Ishikawa (cell line): Measurements from ENCODE around the gene ARHGAP26.

Experiments
- CEBPB ChIP-seq: IDR thresholded peaks from 2 replicates; pipeline ENCODE4 v1.6.1; 2012
- CREB1 ChIP-seq: IDR thresholded peaks from 2 replicates; pipeline ENCODE4 v1.6.1; 2012; ENCODE audit warnings: low read depth
- EGR1 ChIP-seq: IDR thresholded peaks from 2 replicates; pipeline ENCODE4 v1.6.1; 2012
- EP300 ChIP-seq: IDR thresholded peaks from 2 replicates; pipeline ENCODE4 v1.6.1; 2012; ENCODE audit warnings: borderline replicate concordance
- FOXM1 ChIP-seq: IDR thresholded peaks from 2 replicates; pipeline ENCODE4 v1.6.1; 2012; ENCODE audit warnings: low read depth, borderline replicate concordance
- NFIC ChIP-seq: IDR thresholded peaks from 2 replicates; pipeline ENCODE4 v1.6.1; 2012
- RAD21 ChIP-seq: IDR thresholded peaks from 2 replicates; pipeline ENCODE4 v1.6.1; 2012; ENCODE audit warnings: low read depth
- TAF1 ChIP-seq: IDR thresholded peaks from 2 replicates; pipeline ENCODE4 v1.6.1; 2012; ENCODE audit warnings: low read depth, mild to moderate bottlenecking
- TCF12 ChIP-seq: IDR thresholded peaks from 2 replicates; pipeline ENCODE4 v1.6.1; 2012; ENCODE audit warnings: low read depth
- TEAD4 ChIP-seq: IDR thresholded peaks from 2 replicates; pipeline ENCODE4 v1.6.1; 2012
- USF1 ChIP-seq: IDR thresholded peaks from 2 replicates; pipeline ENCODE4 v1.6.1; 2012
- YY1 ChIP-seq: IDR thresholded peaks from 2 replicates; pipeline ENCODE4 v1.6.1; 2012; ENCODE audit warnings: low read depth
- ZBTB7A ChIP-seq: IDR thresholded peaks from 2 replicates; pipeline ENCODE4 v1.6.1; 2012; ENCODE audit warnings: low read depth
- TF ChIP-seq, protein P1 (sequence below): IDR thresholded peaks from 2 replicates; pipeline ENCODE4 v1.6.1; 2012
- TF ChIP-seq, protein P2 (sequence below): IDR thresholded peaks from 2 replicates; pipeline ENCODE4 v1.6.1; 2012; ENCODE audit warnings: low read depth, mild to moderate bottlenecking

Gene ARHGAP26

DNA sequence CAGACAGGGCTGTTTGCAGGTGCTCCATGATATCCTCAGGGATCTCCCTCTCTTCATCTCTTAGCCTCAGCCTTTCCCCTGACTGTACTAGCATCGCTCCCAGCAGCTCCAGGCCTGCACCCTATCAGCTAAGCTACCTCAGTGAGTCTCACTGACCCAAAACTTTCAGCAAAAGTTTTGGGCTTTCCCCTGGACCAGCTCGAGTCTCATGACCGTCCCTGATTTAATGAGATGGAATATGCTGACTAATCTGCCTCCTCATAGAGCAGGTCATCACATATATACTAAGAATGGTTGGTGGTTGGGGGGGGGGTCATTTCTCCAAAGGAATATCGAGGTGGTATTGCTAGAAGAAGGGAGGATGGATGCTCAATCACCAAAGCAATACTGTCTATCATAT, 481.8 kb downstream of the ARHGAP26 start:
- TF ChIP-seq RAD21, result no peak
- no peak for TF ChIP-seq NFIC

GRCh38 chr5:143254819-143255218, 484.6 kb downstream of the ARHGAP26 start:
- TF ChIP-seq TEAD4, result no peak
- TF ChIP-seq EP300, result no peak

DNA sequence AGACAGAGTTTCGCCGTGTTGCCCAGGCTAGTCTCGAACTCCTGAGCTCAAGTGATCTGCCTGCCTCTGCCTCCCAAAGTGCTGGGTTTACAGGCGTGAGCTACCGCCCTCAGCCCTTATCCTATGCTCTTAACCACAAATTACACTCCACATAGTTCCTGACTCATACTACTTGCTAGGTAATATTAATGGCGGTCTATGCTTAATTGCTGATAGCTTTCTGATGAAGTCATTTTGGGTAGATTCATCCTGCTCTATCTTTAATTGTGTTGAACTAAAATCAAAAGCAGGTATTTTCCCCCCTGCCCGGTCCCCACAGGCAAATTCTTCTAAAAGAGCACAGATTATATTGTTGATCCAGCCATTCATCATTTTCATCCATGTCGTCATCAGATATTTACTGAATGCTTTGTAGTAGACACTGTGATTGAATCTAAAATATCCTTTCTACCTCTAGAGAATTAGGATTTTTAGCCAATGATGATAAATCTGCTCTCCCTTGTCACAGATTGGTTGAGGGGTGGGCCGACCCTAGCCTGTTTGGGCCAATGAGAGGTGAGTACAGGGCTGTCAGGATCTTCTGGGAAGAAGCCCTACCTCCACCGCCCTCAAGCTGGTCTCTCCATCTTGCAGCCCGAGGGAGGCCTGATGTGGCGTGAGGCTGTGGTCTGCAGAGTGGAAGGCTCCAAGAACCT, 488.5 kb downstream of the ARHGAP26 start:
- no peak for TF ChIP-seq FOXM1
- TF ChIP-seq, protein P1, sequence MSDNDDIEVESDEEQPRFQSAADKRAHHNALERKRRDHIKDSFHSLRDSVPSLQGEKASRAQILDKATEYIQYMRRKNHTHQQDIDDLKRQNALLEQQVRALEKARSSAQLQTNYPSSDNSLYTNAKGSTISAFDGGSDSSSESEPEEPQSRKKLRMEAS, result no peak
- TF ChIP-seq TCF12, result no peak
- TF ChIP-seq TAF1, result no peak
- TF ChIP-seq YY1, result no peak
- TF ChIP-seq TEAD4, result no peak
- TF ChIP-seq NFIC, result no peak
- TF ChIP-seq ZBTB7A, result no peak
- TF ChIP-seq EP300, result no peak
- no peak for TF ChIP-seq RAD21
- TF ChIP-seq, protein P2, sequence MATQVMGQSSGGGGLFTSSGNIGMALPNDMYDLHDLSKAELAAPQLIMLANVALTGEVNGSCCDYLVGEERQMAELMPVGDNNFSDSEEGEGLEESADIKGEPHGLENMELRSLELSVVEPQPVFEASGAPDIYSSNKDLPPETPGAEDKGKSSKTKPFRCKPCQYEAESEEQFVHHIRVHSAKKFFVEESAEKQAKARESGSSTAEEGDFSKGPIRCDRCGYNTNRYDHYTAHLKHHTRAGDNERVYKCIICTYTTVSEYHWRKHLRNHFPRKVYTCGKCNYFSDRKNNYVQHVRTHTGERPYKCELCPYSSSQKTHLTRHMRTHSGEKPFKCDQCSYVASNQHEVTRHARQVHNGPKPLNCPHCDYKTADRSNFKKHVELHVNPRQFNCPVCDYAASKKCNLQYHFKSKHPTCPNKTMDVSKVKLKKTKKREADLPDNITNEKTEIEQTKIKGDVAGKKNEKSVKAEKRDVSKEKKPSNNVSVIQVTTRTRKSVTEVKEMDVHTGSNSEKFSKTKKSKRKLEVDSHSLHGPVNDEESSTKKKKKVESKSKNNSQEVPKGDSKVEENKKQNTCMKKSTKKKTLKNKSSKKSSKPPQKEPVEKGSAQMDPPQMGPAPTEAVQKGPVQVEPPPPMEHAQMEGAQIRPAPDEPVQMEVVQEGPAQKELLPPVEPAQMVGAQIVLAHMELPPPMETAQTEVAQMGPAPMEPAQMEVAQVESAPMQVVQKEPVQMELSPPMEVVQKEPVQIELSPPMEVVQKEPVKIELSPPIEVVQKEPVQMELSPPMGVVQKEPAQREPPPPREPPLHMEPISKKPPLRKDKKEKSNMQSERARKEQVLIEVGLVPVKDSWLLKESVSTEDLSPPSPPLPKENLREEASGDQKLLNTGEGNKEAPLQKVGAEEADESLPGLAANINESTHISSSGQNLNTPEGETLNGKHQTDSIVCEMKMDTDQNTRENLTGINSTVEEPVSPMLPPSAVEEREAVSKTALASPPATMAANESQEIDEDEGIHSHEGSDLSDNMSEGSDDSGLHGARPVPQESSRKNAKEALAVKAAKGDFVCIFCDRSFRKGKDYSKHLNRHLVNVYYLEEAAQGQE, result no peak
- TF ChIP-seq CEBPB, result no peak
- TF ChIP-seq USF1, result no peak
- TF ChIP-seq EGR1, result no peak
- no peak for TF ChIP-seq CREB1

DNA sequence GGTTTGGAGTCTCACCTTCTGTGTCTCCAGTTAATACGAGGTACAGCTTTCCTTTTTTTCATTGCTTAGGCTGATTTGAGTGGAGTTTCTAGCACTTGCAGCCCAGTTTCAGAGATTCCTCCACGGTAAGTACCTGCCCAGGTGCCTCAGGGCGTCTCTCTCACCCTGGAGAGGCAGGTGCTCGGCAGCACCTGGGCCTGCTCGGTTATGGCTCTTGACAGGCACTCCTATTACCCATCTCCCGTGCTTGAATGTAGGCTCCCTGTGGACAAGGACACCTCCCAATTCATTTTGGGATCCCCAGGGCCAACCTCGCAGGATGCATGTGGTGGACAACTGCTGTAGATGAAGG, 489.1 kb downstream of the ARHGAP26 start:
- TF ChIP-seq YY1, result no peak

DNA sequence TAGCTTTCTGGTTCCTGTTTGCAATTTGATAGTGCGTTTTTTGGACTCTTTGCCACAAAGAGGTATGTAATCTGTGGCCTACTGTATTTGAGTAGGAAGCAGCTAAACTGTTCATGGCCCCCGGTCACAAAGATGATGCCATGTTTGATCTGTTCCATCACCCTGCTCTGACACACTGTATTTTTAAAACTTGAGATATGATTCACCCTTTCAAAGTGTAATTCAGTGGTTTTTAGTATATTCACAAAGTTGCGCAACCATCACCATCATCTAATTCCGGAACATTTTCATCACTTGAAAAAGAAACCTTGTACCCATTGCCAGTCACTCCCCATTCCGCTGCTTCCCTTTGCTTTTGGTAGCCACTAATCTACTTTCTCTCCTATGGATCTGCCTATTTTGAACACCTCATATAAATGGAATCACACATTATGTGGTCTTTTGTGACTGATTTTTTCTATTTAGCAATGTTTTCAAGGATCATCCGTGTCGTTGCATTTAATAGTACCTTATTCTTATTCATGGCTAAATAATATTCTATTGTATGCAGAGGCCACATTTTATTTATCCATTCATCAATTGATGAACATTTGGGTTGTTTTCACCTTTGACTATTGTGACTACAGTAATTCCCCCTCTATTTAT, 491.7 kb downstream of the ARHGAP26 start:
- TF ChIP-seq, protein P2, result no peak
- peak; percentile 82 for TF ChIP-seq CEBPB

DNA sequence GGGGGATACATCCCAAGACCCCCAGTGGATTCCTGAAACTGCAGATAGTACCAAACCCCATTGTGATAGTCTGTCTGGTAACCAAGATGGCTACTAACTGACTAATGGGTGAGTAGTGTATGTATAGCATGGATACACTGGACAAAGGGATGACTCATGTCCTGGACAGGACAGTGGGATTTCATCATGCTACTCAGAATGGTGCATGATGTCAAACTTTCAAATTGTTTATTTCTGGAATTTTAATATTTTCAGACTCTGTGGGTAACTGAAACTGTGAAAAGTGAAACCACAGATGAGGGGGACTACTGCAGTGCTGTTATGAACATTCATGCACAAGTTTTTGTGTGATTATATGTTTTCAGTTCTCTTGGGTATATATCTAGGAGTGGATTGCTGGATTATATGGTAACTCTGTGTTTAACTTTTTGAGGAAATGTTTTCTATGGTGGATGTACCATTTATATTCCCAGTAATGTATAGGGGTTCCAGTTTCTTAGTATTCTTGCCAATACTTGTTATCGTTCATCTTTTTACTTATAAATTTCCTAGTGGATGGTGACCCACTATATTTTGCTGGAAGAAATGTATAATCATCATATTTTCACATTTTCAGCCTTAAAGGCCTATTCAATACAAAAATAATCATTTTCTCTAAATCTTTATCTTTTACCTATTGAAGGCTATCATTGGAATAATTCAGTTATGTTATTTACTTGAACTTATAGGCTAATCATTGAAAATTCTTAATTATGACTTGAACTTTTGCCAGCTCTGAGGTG, 492.4 kb downstream of the ARHGAP26 start:
- TF ChIP-seq CREB1 (no peak), ZBTB7A (no peak), EP300 (no peak), NFIC (no peak), USF1 (no peak), FOXM1 (no peak), RAD21 (no peak), EGR1 (no peak), TAF1 (no peak), TCF12 (no peak), YY1 (no peak), CEBPB (no peak), TEAD4 (no peak)
- TF ChIP-seq, protein P2, result no peak
- TF ChIP-seq, protein P1, result no peak
